Measurements from ENCODE around the gene PGM1.

- TF ChIP-seq, protein P1, sequence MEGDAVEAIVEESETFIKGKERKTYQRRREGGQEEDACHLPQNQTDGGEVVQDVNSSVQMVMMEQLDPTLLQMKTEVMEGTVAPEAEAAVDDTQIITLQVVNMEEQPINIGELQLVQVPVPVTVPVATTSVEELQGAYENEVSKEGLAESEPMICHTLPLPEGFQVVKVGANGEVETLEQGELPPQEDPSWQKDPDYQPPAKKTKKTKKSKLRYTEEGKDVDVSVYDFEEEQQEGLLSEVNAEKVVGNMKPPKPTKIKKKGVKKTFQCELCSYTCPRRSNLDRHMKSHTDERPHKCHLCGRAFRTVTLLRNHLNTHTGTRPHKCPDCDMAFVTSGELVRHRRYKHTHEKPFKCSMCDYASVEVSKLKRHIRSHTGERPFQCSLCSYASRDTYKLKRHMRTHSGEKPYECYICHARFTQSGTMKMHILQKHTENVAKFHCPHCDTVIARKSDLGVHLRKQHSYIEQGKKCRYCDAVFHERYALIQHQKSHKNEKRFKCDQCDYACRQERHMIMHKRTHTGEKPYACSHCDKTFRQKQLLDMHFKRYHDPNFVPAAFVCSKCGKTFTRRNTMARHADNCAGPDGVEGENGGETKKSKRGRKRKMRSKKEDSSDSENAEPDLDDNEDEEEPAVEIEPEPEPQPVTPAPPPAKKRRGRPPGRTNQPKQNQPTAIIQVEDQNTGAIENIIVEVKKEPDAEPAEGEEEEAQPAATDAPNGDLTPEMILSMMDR (IDR thresholded peaks at IDR 0.05; ENCODE audit: low read length) = no peak
- no peak for TF ChIP-seq EZH2 (IDR thresholded peaks at IDR 0.05; ENCODE audit: borderline replicate concordance, low read length)
These were observed 2.2 kb downstream of the PGM1 start for GRCh38 chr1:63595435-63595834.

Data from OCI-LY1 (cell line).